GM12892 (cell line): Measurements from ENCODE around the gene DBF4B.
"Not testable (repeated sequence)": the region's sequence is repeated elsewhere in the genome, so short reads cannot be mapped to it uniquely, and the experiment has no call there.

Experiments used
- DNase-seq: peaks from one replicate; pipeline ENCODE4 v3.0.0; 2011; ENCODE audit not compliant: insufficient read length
- FAIRE-seq: peaks from 2 replicates; lab custom pipeline; 2011; peaks lifted over from hg19 to GRCh38; lab: Jason Lieb, UNC
- POLR2A ChIP-seq: IDR thresholded peaks from 2 replicates; pipeline ENCODE4 v1.6.1; 2011; ENCODE audit warnings: low read depth, low read length, control low read depth
- POLR2AphosphoS5 ChIP-seq: IDR thresholded peaks from 2 replicates; pipeline ENCODE4 v1.6.1; 2011; ENCODE audit warnings: low read depth, low read length, control low read depth
- TAF1 ChIP-seq: IDR thresholded peaks from 2 replicates; pipeline ENCODE4 v1.6.1; 2011; ENCODE audit warnings: low read depth, mild to moderate bottlenecking, control low read depth, low read length, borderline replicate concordance

DBF4B gene

DNA sequence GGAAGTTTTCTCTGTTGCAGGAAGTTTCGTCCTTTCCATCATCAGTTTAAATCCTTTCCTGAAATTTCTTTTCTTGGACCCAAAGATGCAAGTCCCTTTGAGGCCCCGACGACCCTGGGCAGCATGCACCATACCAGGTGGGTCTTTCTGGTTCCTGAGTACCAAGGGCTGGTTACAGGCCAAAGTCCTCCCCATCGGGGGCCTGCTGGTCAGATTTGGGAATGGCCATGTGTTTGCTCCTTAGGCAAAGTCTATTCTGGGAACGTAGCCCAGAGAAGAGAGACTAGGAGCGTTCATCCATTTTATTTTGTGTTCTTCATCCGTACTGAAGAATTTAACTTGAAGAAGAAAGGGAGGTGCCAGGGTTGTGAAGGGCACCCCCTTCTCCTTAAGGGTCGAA lies 32.9 kb downstream of the DBF4B start:
- TF ChIP-seq TAF1, result no peak
- no peak for TF ChIP-seq POLR2AphosphoS5
- TF ChIP-seq POLR2A, result no peak
- FAIRE-seq (no peak), DNase-seq (no peak)

DNA sequence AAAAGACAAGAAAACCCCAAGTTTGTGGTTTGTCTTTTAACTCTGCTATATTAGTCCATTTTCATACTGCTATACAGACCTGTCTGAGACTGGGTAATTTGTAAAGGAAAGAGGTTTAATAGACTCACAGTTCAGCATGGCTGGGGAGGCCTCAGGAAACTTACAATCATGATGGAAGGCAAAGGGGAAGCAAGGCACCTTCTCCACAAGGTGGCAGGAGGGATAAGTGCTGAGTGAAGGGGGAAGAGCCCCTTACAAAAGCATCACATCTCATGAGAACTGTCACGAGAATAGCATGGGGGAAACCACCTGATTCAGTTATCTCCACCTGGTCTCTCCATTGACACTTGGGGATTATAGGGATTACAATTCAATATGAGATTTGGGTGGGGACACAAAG lies 36.8 kb downstream of the DBF4B start:
- TF ChIP-seq POLR2AphosphoS5, result no peak
- TF ChIP-seq POLR2A, result no peak
- TF ChIP-seq TAF1, result no peak
- FAIRE-seq, result no peak
- no peak for DNase-seq

DNA sequence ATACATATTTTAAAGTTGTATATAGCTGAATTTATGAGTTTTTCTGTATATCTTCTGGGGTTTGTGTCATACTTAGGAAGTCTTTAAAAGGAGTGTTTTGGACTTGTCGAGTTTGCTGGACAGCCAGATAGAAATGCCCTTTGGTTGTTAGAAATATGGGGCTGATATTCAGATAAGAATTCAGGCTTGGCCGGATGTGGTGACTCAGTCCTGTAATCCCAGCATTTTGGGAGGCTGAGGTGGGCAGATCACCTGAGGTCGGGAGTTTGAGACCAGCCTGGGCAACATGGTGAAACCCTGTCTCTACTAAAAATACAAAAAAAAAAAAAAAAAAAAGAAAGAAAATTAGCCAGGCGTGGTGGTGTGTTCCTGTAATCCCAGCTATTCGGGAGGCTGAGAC lies 37.3 kb downstream of the DBF4B start:
- not testable (repeated sequence) for FAIRE-seq, DNase-seq

DNA sequence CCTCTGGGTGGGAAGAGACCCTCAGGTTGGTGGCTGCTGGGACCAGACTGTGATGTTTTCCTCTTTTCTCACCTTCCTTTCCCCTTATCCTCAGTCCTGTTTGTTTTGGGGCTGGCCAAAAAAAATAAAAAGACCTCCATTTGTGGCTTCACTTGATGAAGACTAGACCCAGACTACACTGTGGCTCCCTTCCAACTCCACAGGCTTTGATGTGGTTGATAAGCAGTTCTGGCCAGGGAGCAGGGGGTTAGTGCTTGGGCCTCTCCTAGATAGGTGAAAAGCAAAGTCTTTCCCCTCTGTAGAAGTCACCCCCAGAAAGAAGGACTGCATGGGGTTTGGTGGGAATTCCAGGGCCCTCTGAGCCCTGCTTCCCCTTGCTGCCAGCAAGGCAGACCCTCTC lies 39.1 kb downstream of the DBF4B start:
- TF ChIP-seq POLR2A (no peak), TAF1 (no peak), POLR2AphosphoS5 (no peak)
- DNase-seq, result no peak
- FAIRE-seq, result no peak

DNA sequence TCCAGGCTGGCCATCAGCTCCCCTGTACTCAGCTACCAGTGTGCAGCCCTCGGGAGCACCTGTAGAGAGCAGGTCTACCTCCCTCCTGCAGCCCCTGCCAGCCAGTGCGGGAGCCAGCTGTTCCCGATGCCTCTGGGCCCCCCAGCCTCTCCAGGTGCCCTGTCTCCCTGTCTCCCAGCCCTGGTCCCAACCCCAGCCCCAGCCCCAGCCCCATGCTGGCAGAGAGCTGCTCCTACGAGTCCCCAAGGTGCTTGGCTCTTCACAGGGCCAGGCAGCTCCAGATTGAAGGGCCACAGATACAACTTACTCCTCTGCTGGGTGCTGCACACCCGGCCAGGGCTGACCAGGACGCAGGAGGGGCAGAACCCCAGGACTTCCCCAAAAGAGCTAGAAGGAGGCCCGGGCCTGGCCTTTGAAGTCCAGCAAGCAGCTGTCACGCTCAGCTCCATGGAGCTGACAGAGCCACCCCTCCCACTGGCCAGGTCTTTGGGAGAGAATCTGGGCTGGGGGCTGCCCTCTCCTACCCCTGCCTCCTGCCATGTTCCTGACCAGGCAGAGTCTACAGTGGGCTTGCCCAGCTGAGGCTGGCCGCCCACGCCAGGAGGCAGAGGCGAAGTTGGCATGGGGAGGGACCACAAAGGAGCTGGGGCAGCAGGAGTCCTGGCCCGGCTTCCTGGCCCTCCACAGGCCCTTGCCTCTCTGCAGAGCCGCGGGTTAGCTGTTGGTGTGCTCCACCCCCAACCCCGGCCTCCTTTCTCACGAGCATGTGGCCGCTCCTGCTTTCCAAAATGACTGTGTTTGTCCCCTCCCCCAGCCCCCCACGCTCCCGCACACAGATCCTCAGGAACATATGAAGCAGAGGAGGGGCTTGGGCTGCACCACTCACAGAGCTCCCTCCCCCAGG lies 40.9 kb downstream of the DBF4B start:
- DNase-seq, result no peak
- TF ChIP-seq POLR2AphosphoS5, result no peak
- TF ChIP-seq POLR2A, result no peak
- TF ChIP-seq TAF1, result no peak
- no peak for FAIRE-seq

DNA sequence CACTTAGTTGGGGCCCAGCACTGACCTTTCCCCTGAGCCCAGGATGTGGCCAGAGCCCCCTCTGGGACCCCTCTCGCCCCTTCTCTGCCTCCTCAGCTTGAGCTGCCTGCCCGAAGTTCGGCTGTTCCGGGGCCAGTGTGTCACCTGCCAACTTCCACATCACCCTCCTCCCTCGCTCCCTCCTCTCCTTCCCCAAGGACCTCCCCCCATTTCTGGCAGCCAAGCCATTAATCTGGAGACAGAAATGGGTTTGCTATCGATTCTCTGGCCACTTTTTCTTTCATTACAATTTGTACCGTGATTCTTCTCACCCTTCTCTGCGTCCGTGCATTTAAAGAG lies 41.5 kb downstream of the DBF4B start:
- TF ChIP-seq POLR2A (no peak), POLR2AphosphoS5 (no peak), TAF1 (no peak)
- no peak for FAIRE-seq
- no peak for DNase-seq

DNA sequence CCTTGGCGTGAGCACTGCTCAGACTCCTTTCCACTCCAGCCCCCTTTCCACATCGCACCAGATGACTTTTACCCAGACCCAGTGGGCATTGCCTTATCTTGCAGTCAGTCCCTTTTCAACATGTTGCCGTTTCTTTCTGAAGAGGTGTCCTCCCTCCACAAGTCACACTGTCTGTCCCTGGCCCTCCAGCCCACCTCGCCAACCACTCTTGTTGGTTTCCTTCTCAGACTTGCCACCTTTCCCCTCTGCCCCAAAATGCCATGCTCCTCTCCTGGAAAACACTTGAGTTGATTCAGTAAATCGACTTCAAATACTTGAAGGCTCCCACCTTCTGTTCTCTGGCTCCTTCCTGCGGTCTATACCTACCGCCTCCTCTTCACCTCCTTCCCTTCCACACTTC lies 42.9 kb downstream of the DBF4B start:
- FAIRE-seq (no peak), DNase-seq (no peak)
- no peak for TF ChIP-seq POLR2AphosphoS5

DNA sequence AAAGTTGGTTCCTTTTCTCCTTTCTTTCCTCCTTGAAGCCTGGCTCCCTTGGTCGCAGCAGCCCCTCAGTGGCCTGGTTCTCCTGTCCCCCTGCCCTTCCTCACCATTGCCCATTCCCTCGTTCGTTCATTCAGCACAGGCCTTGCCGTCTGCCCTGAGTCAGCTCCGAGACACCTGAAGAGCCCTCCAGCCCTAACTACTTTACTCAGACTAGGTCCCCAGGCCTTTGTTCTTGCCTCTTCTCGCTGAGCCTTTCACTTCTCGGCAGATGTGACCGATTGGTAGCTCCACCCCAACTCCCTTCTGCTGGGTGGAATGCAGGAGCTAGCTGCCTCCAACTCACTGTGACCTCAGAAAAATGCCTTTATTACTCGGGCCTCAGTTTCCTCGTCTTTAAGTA lies 43.3 kb downstream of the DBF4B start:
- FAIRE-seq (no peak), DNase-seq (no peak)
- TF ChIP-seq POLR2A, result no peak
- no peak for TF ChIP-seq TAF1
- TF ChIP-seq POLR2AphosphoS5, result no peak

DNA sequence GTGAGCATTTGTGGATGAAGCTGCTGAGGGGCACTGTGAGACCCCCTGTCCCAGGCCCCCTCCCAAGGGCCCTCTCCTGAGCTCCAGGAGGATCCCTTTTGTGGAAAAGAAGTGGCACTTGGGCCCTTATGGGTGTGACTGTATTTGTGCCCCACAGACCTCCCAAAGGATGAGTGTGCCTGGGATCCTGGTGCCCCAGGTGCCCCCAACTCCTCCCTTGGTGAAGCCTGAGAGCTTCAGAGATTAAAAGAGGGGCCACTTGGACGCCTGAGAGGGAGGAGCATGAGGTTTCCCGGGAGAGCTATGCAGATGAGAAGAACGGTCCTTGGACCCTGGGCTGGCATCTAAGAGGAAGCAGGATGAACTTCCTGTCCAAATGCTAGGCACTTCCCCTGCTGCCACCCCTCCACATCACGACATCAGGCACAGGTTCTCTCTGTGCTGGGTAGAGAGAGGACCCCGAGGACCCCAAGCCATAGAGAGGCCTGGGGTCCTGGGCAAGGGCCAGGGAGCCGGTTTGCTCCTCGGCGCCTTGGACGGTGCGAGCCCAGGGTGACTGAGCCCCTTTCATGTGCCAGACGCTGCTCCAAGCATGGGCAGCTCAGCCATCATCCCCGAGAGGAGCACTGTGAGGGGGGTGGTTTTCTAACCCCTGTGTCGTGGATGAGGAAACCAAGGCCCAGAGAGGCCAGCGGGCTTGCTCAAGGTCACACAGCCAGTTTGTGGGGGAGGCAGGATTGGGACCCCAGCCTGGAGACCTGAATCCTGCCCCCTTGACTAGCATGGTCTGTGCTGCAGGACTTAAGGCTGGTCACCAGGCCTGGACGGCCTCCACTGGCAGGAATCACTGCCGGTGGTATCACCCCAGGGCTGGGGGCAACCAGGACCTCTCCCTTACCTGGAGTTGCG lies 44.7 kb downstream of the DBF4B start:
- TF ChIP-seq POLR2A (no peak), TAF1 (no peak), POLR2AphosphoS5 (no peak)
- DNase-seq (no peak), FAIRE-seq (no peak)

DNA sequence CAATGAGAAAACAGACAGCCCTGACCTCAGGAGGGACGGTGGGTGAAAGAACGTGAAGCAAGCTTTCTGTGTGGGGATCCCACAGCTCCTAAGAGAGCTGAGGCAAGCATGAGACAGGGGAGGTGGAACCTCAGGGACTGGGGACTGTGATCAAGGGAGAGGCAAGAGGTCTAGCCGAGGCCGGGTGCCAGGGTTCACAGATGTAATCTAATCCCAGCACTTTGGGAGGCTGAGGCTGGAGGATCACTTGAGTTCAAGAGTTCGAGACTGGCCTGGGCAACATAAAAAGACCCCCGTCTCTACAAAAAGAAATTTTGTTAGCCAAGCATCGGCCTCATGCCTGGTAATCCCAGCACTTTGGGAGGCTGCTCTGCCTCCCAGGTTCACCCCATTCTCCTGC lies 45.8 kb downstream of the DBF4B start:
- no peak for DNase-seq

DNA sequence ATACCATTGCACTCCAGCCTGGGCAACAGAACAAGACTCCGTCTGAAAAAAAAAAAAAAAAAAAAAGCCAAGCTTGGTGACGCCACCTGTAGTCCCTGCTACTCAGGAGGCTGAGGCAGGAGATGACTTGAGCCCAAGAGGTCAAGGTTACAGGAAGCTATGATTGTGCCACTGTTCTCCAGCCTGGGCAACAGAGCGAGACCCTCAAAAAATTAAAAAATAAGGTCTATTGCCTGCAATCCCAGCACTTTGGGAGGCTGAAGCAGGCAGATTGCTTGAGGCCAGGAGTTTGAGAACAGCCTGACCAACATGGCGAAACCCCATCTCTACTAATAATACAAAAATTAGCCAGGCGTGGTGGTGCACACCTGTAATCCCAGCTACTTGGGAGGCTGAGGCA lies 46.7 kb downstream of the DBF4B start:
- not testable (repeated sequence) for FAIRE-seq, DNase-seq

More for the DNA sequence above, 45.8 kb downstream of the DBF4B start:
- TF ChIP-seq POLR2A (no peak), TAF1 (no peak), POLR2AphosphoS5 (no peak)
- FAIRE-seq, result no peak

DNA sequence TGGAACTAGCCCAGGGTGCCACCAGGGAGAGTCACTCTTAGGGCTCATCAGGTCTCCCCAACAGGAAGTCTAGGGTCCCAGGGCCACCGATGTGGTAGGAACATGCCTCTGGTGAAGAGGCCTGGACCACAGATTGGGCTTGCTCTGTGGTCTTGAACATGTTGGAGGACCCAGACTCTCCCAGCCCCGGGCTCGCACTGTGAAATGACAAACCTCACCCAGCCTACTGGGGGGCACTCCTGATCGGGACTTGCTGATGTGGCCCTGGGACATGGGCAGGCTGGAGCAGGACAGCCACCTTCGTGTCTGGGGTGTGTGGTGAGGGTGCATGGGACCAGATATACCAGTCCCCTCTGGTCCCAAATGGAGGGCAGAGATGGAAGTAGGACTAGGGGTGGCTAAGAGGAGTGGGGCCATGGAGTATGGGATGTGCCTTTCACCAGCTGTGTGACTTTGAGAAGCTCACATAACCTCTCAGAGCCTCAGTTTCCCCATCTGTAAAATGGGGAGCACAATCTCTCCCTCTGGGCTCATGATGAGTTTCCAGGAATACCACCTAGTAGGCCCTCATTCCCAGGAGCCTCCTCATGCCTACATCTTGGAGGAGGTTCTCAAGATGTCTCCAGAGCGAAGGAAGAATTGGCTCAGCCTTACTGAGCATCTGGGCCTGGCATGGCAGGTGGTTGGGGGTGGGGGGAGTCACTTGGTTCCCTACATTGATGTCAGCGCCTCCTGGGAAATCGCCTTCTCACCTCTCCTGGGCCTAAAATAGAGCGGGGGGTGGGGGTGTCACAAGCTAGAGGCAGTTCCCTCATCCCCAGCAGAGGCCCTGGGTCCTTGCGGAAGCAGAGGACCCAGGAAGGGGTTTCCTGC lies 48.8 kb downstream of the DBF4B start:
- DNase-seq (no peak), FAIRE-seq (no peak)
- TF ChIP-seq TAF1, result no peak
- TF ChIP-seq POLR2AphosphoS5, result no peak
- TF ChIP-seq POLR2A, result no peak
